HT1080 (cell line): ENCODE data around the gene KBTBD6. TPM values are rescaled to one million over a fixed set of nuclear protein-coding genes. Genes with fewer than 3 reads are reported as not detected.
"Not testable (repeated sequence)": the region's sequence is repeated elsewhere in the genome, so short reads cannot be mapped to it uniquely, and the experiment has no call there.

ENCODE experiments used
- DNase-seq: peaks from one replicate; pipeline ENCODE4 v3.0.0-alpha.2; 2015; ENCODE audit warnings: low read depth
- polyA plus RNA-seq, 2 experiments: library from polyadenylated mRNA; depleted of rRNA; stranded (reverse); fragments of >200 nt; gene quantifications; 2 replicates each; pipeline ENCODE4 v1.2.3, GENCODE V29; 2015
- total RNA-seq: library from RNA; depleted of rRNA; stranded (reverse); fragments of >200 nt; shearing (Covaris generic); gene quantifications from 2 replicates; pipeline ENCODE4 v1.2.3, GENCODE V29; 2014; rRNA removed

The KBTBD6 gene
- total RNA-seq = 10.6 and 12.2 TPM in 2 replicates
- 5.9 and 6.8 TPM in 2 replicates for polyA plus RNA-seq (2015; cell fraction: cytosol; rRNA removed)
- polyA plus RNA-seq (2015; cell fraction: nucleus; rRNA removed) = 8.8 and 9.4 TPM in 2 replicates

GRCh38 chr13:41132512-41133152 lies at the start of gene KBTBD6:
Gene KBTBD6, minus strand, starts transcription at chr13:41132802. Its CDS starts 291 bp downstream, at chr13:41132511.
- DNase-seq = peak; percentile 99

- no peak for DNase-seq
Observed at GRCh38 chr13:41182231-41182630, 49.6 kb upstream of the KBTBD6 start.

GRCh38 chr13:41179593-41180250 lies 47.1 kb upstream of the KBTBD6 start:
- DNase-seq = no peak

GRCh38 chr13:41178040-41178439 lies 45.4 kb upstream of the KBTBD6 start:
- peak; percentile 23 for DNase-seq

GRCh38 chr13:41177616-41178015 lies 45.0 kb upstream of the KBTBD6 start:
- no peak for DNase-seq

GRCh38 chr13:41175576-41175975 lies 43.0 kb upstream of the KBTBD6 start:
- not testable (repeated sequence) for DNase-seq

- no peak for DNase-seq
Observed at GRCh38 chr13:41162151-41162550, 29.5 kb upstream of the KBTBD6 start.

- DNase-seq = no peak
Observed at GRCh38 chr13:41159174-41159573, 26.6 kb upstream of the KBTBD6 start.

- DNase-seq = no peak
Observed at GRCh38 chr13:41157048-41157717, 24.6 kb upstream of the KBTBD6 start.

- no peak for DNase-seq
Observed at GRCh38 chr13:41156620-41157019, 24.0 kb upstream of the KBTBD6 start.

- no peak for DNase-seq
Observed at GRCh38 chr13:41154042-41154441, 21.4 kb upstream of the KBTBD6 start.

- DNase-seq = no peak
Observed at GRCh38 chr13:41152005-41152404, 19.4 kb upstream of the KBTBD6 start.

GRCh38 chr13:41150058-41150457 lies 17.5 kb upstream of the KBTBD6 start:
- DNase-seq = peak; percentile 11

GRCh38 chr13:41148419-41149283 lies 16.0 kb upstream of the KBTBD6 start:
- DNase-seq = no peak

GRCh38 chr13:41145136-41145908 lies 12.7 kb upstream of the KBTBD6 start:
- DNase-seq = peak; percentile 12

- no peak for DNase-seq
Observed at GRCh38 chr13:41144576-41144975, 12.0 kb upstream of the KBTBD6 start.

- DNase-seq = no peak
Observed at GRCh38 chr13:41139296-41139966, 6.8 kb upstream of the KBTBD6 start.

GRCh38 chr13:41137951-41138350 lies 5.3 kb upstream of the KBTBD6 start:
- peak; percentile 60 for DNase-seq

GRCh38 chr13:41137241-41137640 lies 4.6 kb upstream of the KBTBD6 start:
- DNase-seq = peak; percentile 36
